SH-SY5Y (cell line): ENCODE data around the gene SLC25A21.

Experiments used
- GATA2 ChIP-seq: IDR thresholded peaks from 2 replicates; pipeline ENCODE4 v1.6.1; 2011; ENCODE audit warnings: mild to moderate bottlenecking, low read depth, low read length
- GATA3 ChIP-seq: IDR thresholded peaks from 2 replicates; pipeline ENCODE4 v1.6.1; 2011; ENCODE audit warnings: low read depth, mild to moderate bottlenecking, low read length, moderate library complexity

DNA sequence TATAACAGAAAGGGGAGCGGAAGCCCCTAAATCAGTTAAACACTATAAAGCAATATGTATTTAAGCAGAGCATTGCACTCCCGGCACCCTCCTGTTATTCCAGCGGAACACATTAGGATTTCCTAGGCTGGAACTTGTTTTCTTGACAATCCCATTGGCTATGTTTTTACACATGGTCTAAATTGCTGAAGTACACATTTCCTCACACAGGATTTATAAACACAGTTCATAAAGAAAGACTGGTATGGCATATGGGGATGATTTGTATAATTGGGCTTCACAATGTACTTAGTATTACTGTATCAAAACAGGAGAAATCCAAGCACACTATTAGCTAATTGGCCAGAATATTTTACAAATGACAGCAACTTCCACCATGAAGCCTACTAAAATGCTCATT is 487.5 kb downstream of the SLC25A21 start:
- no peak for TF ChIP-seq GATA2
- TF ChIP-seq GATA3: no peak
